SIG-M5 (cell line): Measurements from ENCODE around the gene KIF2A.
A peak's percentile ranks its signal among the peaks of the same experiment; 100 is the strongest.

Experiments
- DNase-seq: peaks from one replicate; lab custom pipeline; 2025; lab: John Stamatoyannopoulos, UW

The KIF2A gene

DNA sequence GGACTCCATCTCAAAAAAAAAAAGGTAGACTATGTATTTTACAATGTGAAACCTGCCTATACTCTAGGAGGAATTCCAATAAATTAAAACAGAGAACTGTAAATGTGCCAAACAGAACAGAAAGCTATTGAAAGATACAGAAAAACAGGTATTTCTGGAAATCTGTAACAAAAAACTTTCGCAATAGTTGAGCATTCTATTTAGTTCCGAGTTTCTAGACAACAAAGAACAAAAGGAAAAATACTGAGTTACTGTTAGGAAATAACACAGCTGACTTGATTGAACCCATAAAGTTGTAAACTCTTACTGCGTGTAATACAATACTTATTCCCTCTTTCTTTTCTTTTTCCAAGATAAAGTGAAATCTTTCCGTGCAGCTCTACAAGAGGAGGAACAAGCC, 79.1 kb downstream of the KIF2A start:
- DNase-seq = no peak

DNA sequence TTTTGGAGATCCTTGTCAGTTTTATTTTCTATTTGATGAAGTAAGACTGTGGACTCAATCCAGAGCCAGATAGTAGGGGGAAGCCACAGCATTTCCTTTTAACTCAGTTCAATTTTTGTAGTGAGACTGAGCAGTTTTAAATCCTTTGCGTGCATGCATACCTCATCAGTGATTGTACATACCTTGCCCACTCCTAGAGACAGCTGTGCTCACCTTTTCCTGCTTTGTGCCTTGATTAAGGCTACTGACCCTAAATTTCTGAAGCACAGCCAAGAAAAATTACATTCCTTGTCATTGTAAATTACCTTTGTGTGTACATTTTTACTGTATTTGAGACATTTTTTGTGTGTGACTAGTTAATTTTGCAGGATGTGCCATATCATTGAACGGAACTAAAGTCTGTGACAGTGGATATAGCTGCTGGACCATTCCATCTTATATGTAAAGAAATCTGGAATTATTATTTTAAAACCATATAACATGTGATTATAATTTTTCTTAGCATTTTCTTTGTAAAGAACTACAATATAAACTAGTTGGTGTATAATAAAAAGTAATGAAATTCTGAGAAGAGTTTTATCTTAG, 79.9 kb downstream of the KIF2A start:
- DNase-seq = no peak

DNA sequence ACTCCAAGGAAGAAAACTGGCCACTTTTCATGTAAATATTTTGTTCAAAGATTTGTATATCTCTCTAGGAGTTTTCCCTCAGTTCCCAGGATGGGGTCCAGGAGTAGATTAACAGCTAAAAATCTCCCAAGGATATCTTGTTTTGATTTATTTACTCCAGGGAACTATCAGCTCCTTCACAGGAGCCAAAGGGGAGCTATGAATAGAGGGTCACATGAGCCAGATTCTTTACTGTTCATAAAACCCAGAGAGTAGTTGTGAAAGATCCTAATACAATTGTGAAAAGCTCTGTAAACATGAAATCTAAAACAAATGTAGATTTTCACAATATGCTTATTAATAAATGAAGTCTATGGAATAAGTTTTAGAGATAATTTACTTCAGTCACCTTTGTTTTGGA, 80.8 kb downstream of the KIF2A start:
- DNase-seq = no peak

DNA sequence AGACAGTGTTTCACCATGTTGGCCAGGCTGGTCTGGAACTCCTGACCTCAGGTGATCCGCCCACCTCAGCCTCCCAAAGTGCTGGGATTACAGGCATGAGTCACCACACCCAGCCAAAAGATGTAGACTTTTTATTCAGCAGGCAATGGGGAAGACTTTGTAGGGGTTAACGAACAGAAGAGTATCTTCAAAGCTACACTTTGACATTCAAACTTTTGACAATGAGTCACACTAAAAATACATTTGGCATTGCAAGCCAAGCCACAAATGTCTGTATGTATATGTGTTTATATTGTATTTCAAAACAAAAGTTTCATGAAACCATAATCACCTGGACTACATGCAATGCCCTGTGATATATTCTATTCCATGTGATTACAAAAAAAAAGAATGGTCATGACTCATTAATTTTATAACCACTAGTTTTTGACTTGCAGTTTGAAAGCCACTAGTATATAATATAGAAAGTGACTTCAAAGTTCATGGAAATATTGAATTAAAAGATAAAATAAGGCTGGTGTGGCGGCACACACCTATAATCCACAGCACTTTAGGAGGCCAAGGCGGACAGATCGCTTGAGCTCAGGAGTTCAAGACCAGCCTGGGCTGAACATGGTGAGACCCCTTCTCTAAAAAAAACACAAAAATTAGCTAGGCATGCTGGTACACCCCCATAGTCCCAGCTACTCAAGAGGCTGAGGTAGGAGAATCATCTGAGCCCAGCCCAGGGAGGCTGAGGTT, 89.4 kb downstream of the KIF2A start:
- DNase-seq = no peak

DNA sequence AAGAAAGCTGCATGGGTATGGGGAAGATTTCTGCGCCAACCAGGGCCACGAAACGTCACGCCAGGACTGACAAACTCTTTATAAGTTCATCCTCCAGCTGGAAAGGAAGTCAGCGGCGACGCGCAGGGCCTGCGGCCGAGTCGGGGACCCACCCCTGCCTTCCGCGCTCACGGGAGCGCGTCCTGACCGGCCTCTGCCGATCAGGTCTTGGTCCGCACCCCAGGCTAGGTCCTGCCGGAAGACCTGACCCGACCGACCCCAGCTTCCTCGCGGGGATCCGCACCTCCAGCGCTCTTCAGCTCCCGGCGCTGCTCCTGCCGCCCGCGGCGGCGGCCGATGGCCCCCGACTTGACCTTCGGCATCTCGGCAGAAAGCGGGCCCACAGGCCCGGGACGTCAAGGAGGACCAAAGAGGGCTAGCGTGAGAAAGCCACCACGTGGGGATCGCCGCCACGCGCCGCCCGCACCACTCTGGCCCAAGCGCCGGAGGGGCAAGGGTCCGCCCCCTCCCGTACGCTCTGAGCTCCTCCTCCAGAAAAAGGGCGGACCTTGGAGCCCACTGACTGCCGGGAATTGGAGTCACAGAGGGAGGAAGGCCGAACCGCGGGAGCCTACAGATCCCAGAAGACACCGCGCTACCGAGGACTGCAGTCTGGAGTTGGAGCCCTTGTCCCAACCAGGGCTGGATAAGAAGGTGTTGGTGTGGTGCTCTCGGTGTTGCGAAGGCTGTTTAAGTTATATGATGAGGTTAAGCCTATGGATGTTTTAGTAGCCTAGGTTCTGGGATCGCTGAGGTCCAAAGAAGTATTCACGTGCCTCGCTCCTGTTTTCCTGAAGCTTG, 97.6 kb downstream of the KIF2A start, which contains the start of gene DIMT1:
Gene DIMT1, minus strand, starts transcription at position 495 of the 840 bp plus-strand sequence. Its CDS starts 133 bp downstream, at position 362.
- peak; percentile 96 for DNase-seq

DNA sequence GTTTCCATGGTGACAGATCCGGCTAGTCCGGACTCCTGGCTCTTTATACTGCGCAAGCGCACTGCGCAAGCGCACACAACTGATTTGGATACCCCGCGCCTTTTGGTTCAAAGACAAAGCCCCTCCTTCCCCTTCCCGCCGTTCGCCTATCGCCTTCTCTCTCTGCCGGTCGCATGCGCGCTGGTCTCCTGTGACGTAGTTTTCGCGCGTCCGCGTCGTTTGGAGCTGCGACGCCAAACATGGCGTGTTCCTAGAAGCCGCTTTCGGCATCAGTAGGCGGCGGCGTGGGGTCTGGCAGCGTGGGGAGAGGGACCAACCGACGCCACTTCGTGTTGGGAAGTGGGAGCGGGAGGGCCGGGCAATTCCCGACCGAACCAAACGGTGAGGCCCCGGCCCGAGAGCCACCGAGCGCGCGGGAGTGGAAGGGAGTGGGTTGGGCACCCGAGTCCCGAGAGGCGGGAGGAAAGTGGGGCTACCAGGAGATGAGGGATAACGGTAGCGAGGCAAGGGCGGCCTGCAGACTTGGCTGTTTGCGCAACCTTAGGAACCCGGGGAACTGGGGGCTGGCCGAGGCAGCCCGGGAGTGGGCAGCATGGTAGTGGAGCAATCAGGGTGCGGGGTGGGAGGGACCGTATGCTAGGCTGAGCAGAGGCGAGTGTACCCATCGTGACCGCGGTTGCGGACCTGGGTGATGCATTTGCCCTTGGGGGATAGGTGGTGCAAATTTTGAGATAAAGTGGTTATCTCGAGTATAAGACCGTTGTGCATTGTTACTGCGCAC, 106.7 kb downstream of the KIF2A start, which contains the start of gene IPO11:
Gene IPO11, plus strand, starts transcription at position 215 of the 781 bp plus-strand sequence. CDS start 24,517 bp downstream, outside the sequence.
- peak; percentile 97 for DNase-seq

DNA sequence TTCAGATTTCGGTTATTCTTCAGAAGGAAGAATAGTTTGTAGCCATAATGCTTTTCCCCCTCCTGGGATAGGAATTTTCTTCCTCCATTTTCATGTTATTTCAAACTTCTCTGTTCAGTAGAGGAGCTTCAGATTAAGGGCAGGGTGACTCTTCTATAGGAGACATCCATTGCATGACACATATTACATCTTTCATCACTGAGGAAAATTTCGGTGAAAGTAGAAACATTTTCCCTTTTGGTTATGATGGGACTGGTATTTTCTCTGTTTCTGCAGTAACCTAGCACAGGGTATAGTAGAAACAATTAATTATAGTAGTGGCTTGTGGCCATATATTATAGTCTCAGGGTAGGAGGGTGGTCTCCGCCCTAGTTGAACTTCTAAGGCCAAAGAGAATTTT, 107.7 kb downstream of the KIF2A start:
- DNase-seq = no peak

DNA sequence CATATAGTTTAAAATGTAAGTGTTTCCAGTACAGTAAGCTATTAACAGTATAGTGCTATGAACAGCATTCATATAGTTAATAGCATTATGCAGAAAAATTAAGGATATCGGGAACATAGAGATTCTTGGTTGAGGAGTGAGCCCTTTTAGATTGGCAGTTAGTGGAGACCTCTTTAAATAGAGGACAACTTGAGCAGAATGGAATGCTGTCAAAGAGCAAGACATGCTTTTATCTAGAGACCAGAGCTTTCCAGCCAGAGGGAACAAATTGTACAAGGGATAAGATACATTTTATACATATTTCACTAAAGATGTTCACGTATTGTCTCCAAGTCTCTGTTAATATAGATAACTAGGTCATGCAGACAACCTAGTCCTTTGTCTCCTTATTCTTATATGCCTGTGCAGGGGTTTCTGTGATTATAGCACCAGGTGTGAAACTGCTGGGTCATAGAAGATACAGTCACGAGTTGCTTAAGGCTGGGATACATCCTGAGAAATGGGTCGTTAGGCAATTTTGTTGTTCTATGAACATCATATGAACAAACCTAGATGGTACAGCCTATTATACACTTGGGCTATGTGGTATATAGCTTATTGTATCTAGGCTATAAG, 112.6 kb downstream of the KIF2A start:
- DNase-seq = no peak

DNA sequence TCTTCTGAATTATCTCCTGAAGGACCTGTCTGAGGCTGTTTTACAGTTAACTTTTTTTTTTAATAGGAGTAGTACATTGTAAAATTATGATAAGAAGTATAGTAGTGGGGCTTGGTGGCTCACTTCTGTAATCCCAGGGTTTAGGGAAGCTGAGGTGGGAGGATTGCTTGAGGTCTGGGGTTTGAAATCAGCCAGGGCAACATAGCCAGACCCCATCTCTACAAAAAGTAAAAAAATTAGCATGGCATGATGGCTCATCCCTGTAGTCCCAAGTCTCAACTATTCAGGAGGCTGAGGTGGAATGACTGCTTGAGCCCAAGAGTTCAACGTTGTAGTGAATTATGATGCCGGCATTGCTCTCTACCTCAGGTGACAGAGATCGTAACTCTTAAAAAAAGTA, 113.6 kb downstream of the KIF2A start:
- no peak for DNase-seq

DNA sequence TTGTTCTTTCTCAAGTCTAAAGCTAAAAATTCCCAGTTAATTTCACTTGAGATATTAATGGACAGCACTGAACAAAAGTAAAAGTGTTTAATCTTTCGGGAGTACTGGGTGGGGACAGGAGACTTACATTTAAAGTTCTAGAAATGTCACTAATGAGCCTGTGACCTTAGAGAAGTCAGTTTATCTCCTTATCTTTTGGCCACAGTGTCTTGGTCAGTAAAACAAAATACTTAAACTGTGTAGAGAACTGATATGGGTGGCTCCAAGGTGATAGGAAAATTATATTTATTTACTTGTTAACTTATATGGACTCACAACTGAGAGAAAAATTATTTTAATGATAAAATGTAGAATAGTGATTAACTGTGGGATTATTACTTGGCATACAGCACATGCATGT, 115.4 kb downstream of the KIF2A start:
- no peak for DNase-seq

DNA sequence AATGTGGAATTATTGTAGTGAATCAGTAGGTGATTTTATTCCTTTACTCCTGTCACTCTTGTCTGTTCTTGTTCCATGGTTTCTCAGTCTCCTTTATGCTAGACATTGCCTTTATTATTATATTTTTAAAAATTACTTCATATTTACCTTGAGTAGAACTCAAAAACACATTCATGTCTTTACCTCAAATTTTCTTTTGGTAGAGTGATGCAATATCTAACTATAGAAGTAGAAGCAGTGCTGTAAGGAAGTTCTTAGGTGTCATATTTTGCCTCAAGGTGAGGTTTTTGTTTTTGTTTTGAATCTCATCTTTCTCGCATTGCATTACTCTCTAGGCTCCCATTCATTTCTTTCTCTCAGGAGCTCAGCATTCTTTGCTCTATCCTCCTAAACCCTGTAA, 118.8 kb downstream of the KIF2A start:
- no peak for DNase-seq

DNA sequence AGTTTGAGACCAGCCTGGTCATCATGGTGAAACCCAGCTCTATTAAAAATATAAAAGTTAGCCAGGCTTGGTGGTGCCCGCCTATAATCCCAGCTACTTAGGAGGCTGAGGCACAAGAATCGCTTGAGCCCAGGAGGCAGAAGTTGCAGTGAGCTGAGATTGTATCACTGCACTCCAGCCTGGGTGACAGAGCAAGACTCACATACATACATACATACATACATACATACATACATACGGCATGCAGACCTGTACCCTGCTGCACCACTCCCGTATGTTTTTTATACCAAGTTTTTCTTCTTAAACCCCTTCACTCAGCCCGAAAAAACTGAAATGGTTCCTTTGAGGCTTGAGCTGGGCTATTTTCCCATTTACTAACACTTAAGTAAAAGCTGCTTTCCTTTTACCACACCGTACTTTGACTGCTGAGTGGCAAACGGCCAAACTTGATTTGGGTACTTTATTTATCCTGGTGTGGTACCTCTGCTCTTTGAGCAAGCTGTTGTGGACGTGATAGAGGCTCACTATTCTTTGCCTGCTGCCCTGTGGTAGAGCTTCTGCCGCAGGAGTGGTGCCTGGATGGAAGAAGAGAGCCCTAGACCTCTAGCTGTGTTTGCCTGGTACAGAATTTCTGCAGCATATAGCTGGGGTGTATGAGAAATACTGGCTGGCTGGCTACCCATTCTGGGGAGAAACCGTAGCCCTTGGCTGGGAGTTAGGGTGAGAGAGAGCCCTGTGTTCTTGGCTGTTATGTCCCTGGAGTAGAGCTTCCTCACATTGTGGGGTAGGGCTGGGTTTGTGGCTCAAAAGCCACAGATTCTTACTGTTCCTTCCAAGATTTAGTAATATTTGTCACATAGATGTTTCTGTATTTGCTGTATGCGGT, 126.0 kb downstream of the KIF2A start:
- DNase-seq = no peak

DNA sequence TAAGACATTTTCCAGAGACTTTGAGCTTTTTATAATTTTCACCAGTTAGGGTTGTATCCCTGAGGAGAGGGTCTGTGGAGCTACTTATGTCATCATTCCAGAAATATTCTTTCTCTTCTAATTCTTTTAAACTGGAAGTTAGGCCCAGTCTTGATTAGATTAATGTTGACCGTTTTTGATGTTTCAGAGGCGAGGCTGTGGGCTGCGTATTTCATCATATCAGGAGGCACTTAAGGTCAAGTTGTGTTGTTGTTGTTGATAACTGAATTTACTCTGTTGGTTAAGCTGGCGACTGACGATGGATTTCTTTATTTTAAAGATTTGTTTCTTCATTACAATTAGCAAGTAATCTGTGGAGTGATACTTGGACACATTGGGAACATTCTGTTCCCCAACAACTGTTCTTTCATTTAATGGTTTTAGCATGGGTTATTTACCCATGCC, 126.6 kb downstream of the KIF2A start:
- no peak for DNase-seq
